Right atrium auricular region (tissue), 2 donors: ENCODE measurements around the gene GJA3. TPM values are rescaled to one million over a fixed set of nuclear protein-coding genes. Genes with fewer than 3 reads are reported as not detected.
A peak's percentile ranks its signal among the peaks of the same experiment; 100 is the strongest.

Experiments used
- DNase-seq: peaks from one replicate; pipeline ENCODE4 v3.0.0-alpha.2; 2019; ENCODE audit warnings: low spot score
- H3K27ac ChIP-seq, 2 donors: fragments of 200-600 bp; sonication (generic); 1 replicate in 1 of 2; 2 replicates in 1 of 2; pipeline ENCODE4 v1.5.1; 2016 to 2019
- H3K27me3 ChIP-seq, 2 donors: fragments of 200-600 bp; sonication (generic); one replicate each; pipeline versions ENCODE4 v1.5.1 to v1.6.0; 2017 to 2019
- H3K36me3 ChIP-seq: fragments of 200-600 bp; sonication (generic); one replicate; pipeline ENCODE4 v1.5.1; 2016
- H3K4me1 ChIP-seq, 2 donors: fragments of 200-600 bp; sonication (generic); one replicate each; pipeline versions ENCODE4 v1.5.1 to v1.6.0; 2017 to 2019
- H3K4me3 ChIP-seq, 2 donors: fragments of 200-600 bp; sonication (generic); 1 replicate in 1 of 2; 2 replicates in 1 of 2; pipeline ENCODE4 v1.5.1; 2017 to 2019; ENCODE audit warnings: mild to moderate bottlenecking in 1 of 2, moderate library complexity in 1 of 2
- H3K9me3 ChIP-seq, 2 donors: fragments of 200-600 bp; sonication (generic); one replicate each; pipeline ENCODE4 v1.5.1; 2019
- CTCF ChIP-seq, 2 donors: fragments of 200-600 bp; sonication (generic); IDR thresholded peaks; one replicate each; pipeline ENCODE4 v1.5.1; 2019; ENCODE audit warnings: antibody characterized with exemption in 2 of 2
- total RNA-seq, 2 donors: library from RNA; depleted of rRNA; stranded (reverse); fragments of >200 nt; gene quantifications; one replicate each; pipeline ENCODE4 v1.1.0, GENCODE V29; 2016

Gene GJA3
- total RNA-seq, 2 donors from 2014 or later, result 3.2 to 8.5 TPM

- no peak for DNase-seq
- no peaks in the 10 kb centered on the region for H3K4me1 ChIP-seq
- H3K4me3 ChIP-seq, result peak overlapping the region in 1 of 2 donors; percentile 34
- no peak for TF ChIP-seq CTCF (IDR thresholded peaks at IDR 0.05)
- H3K9me3 ChIP-seq, result no peaks in the 10 kb centered on the region
- H3K36me3 ChIP-seq, result no peaks in the 10 kb centered on the region
- H3K27me3 ChIP-seq, result peaks cover 0 to 4% of the 10 kb centered on the region in 2 donors
- H3K27ac ChIP-seq, result no peak overlapping the region
These were observed 16.4 kb upstream of the GJA3 start for GRCh38 chr13:20177049-20177831.

- TF ChIP-seq CTCF (IDR thresholded peaks at IDR 0.05), result no peak
- H3K9me3 ChIP-seq, result no peaks in the 10 kb centered on the region
- no peak for DNase-seq
- no peak overlapping the region for H3K27ac ChIP-seq
- no peak overlapping the region for H3K4me3 ChIP-seq
- no peaks in the 10 kb centered on the region for H3K36me3 ChIP-seq
- peaks cover 0 to 4% of the 10 kb centered on the region in 2 donors for H3K27me3 ChIP-seq
- H3K4me1 ChIP-seq, result no peaks in the 10 kb centered on the region
These were observed 15.2 kb upstream of the GJA3 start for GRCh38 chr13:20175907-20176652.

GRCh38 chr13:20175406-20175794 is 14.5 kb upstream of the GJA3 start:
- TF ChIP-seq CTCF (IDR thresholded peaks at IDR 0.05), result no peak
- no peak for DNase-seq
- Histone ChIP-seq H3K4me3 (peak overlapping the region in 1 of 2 donors; percentile 4), H3K9me3 (no peaks in the 10 kb centered on the region), H3K27me3 (peaks cover 0 to 4% of the 10 kb centered on the region in 2 donors), H3K36me3 (no peaks in the 10 kb centered on the region), H3K4me1 (no peaks in the 10 kb centered on the region), H3K27ac (peak overlapping the region in 1 of 2 donors; percentile 68)

GRCh38 chr13:20174656-20175405 is 14.0 kb upstream of the GJA3 start:
- H3K27me3 ChIP-seq, result peaks cover 0 to 4% of the 10 kb centered on the region in 2 donors
- peak overlapping the region in 1 of 2 donors; percentile 4 for H3K4me3 ChIP-seq
- peak; percentile 97 for DNase-seq
- TF ChIP-seq CTCF (IDR thresholded peaks at IDR 0.05), result no peak
- no peaks in the 10 kb centered on the region for H3K4me1 ChIP-seq
- peak overlapping the region in 1 of 2 donors; percentile 68 for H3K27ac ChIP-seq
- H3K9me3 ChIP-seq, result no peaks in the 10 kb centered on the region
- H3K36me3 ChIP-seq, result no peaks in the 10 kb centered on the region

- no peaks in the 10 kb centered on the region for H3K4me1 ChIP-seq
- DNase-seq, result no peak
- no peak overlapping the region for H3K27ac ChIP-seq
- no peaks in the 10 kb centered on the region for H3K9me3 ChIP-seq
- H3K4me3 ChIP-seq, result no peak overlapping the region
- no peak for TF ChIP-seq CTCF (IDR thresholded peaks at IDR 0.05)
- peaks cover 0 to 4% of the 10 kb centered on the region in 2 donors for H3K27me3 ChIP-seq
- no peaks in the 10 kb centered on the region for H3K36me3 ChIP-seq
These were observed 12.4 kb upstream of the GJA3 start for GRCh38 chr13:20173116-20173746.
